IMR-90 (cell line): Measurements from ENCODE around the gene CDKL1. TPM values are rescaled to one million over a fixed set of nuclear protein-coding genes. Genes with fewer than 3 reads are reported as not detected.

Source experiments
- ATAC-seq: fragments of 200-7000 bp; cut with Tn5 transposase; 2 replicates; pipeline ENCODE4 v1.9.1; 2020; ENCODE audit warnings: low read depth, mild to moderate bottlenecking, moderate library complexity
- BruUV-seq: library from RNA; stranded (reverse); fragments of 400-500 nt; replicated peaks from 2 replicates; lab custom pipeline; 2021; lab: Mats Ljungman, UMichigan
- CTCF ChIA-PET: fragments of 300-600 bp; formaldehyde crosslinking; extraction: SDS; loops from one replicate; lab custom pipeline; 2021; ENCODE audit warnings: antibody characterized with exemption; lab: Yijun Ruan, JAX
- POLR2A ChIA-PET: fragments of 300-600 bp; sonication (Branson Sonifier 250); formaldehyde crosslinking; loops from one replicate; lab custom pipeline; 2022; ENCODE audit warnings: antibody characterized with exemption; ENCODE audit not compliant: unreplicated experiment; lab: Charles Lee
- DNase-seq: peaks from one replicate; pipeline ENCODE4 v3.0.0; 2013
- H2AFZ ChIP-seq: replicated peaks from 2 replicates; pipeline ENCODE3; 2013; ENCODE audit warnings: low read length, mild to moderate bottlenecking; ENCODE audit not compliant: poor library complexity
- H2AK5ac ChIP-seq: 2 replicates; pipeline ENCODE4 v1.6.1; 2013; ENCODE audit warnings: low read depth, low read length, inconsistent platforms
- H2AK9ac ChIP-seq: replicated peaks from 2 replicates; pipeline ENCODE3; 2013; ENCODE audit warnings: mild to moderate bottlenecking, low read depth, low read length, moderate library complexity; ENCODE audit not compliant: poor library complexity
- H2BK120ac ChIP-seq: 2 replicates; pipeline ENCODE4 v1.6.1; 2013; ENCODE audit warnings: low read depth, low read length, inconsistent platforms
- H2BK15ac ChIP-seq: 3 replicates; pipeline ENCODE4 v1.6.1; 2013; ENCODE audit warnings: low read depth, low read length, inconsistent platforms
- H2BK20ac ChIP-seq: 2 replicates; pipeline ENCODE4 v1.6.1; 2013; ENCODE audit warnings: low read depth, mild to moderate bottlenecking, inconsistent platforms, low read length, moderate library complexity
- H2BK5ac ChIP-seq: 2 replicates; pipeline ENCODE4 v1.6.1; 2013; ENCODE audit warnings: mild to moderate bottlenecking, low read depth, low read length, inconsistent platforms; ENCODE audit not compliant: poor library complexity, severe bottlenecking
- H3K14ac ChIP-seq: replicated peaks from 2 replicates; pipeline ENCODE4 v1.6.1; 2013; ENCODE audit warnings: low read depth, low read length, inconsistent platforms
- H3K18ac ChIP-seq: 2 replicates; pipeline ENCODE4 v1.6.1; 2013; ENCODE audit warnings: low read depth, low read length, control low read depth
- H3K23ac ChIP-seq: 2 replicates; pipeline ENCODE4 v1.6.1; 2013; ENCODE audit warnings: low read depth, low read length, inconsistent platforms
- H3K27ac ChIP-seq: 2 replicates; pipeline ENCODE4 v1.5.1; 2013; ENCODE audit warnings: mild to moderate bottlenecking, control low read depth, low read length; ENCODE audit not compliant: insufficient read depth
- H3K27me3 ChIP-seq: 2 replicates; pipeline ENCODE4 v1.6.1; 2013; ENCODE audit warnings: low read length; ENCODE audit not compliant: control insufficient read depth, insufficient read depth
- H3K36me3 ChIP-seq: 2 replicates; pipeline ENCODE4 v1.6.1; 2013; ENCODE audit warnings: low read length, mixed read lengths; ENCODE audit not compliant: control insufficient read depth, insufficient read depth
- H3K4ac ChIP-seq: 2 replicates; pipeline ENCODE4 v1.6.1; 2013; ENCODE audit warnings: low read depth, low read length, inconsistent platforms
- H3K4me1 ChIP-seq: 2 replicates; pipeline ENCODE4 v1.6.1; 2013; ENCODE audit warnings: low read length, mixed read lengths; ENCODE audit not compliant: control insufficient read depth, insufficient read depth
- H3K4me2 ChIP-seq: 2 replicates; pipeline ENCODE4 v1.6.1; 2013; ENCODE audit warnings: low read depth, mild to moderate bottlenecking, control low read depth, low read length, moderate library complexity
- H3K4me3 ChIP-seq: 2 replicates; pipeline ENCODE4 v1.5.1; 2013; ENCODE audit warnings: low read depth, mild to moderate bottlenecking, control low read depth, low read length, moderate library complexity; ENCODE audit not compliant: insufficient read depth
- H3K56ac ChIP-seq: 2 replicates; pipeline ENCODE4 v1.6.1; 2013; ENCODE audit warnings: low read length, inconsistent platforms; ENCODE audit not compliant: insufficient read depth; ENCODE audit errors: extremely low read depth
- H3K79me1 ChIP-seq, 2 experiments: 2 replicates each; pipeline ENCODE4 v1.6.1; 2013; ENCODE audit warnings: low read length in 2 of 2, inconsistent platforms in 1 of 2, low read depth in 1 of 2
- H3K9ac ChIP-seq: 2 replicates; pipeline ENCODE4 v1.6.1; 2013; ENCODE audit warnings: low read depth, low read length, control low read depth
- H3K9me1 ChIP-seq: 2 replicates; pipeline ENCODE4 v1.6.1; 2013; ENCODE audit warnings: low read length, inconsistent platforms; ENCODE audit not compliant: insufficient read depth
- H3K9me3 ChIP-seq: 2 replicates; pipeline ENCODE4 v1.6.1; 2013; ENCODE audit warnings: low read length; ENCODE audit not compliant: control insufficient read depth, insufficient read depth
- H4K20me1 ChIP-seq: 2 replicates; pipeline ENCODE4 v1.6.1; 2013; ENCODE audit warnings: low read length, inconsistent platforms; ENCODE audit not compliant: insufficient read depth
- H4K5ac ChIP-seq: 2 replicates; pipeline ENCODE4 v1.6.1; 2013; ENCODE audit warnings: mild to moderate bottlenecking, low read depth, low read length, control low read depth
- H4K8ac ChIP-seq, 2 experiments: 2 replicates each; pipeline ENCODE4 v1.6.1; 2013; ENCODE audit warnings: low read depth in 2 of 2, low read length in 2 of 2, control low read depth in 1 of 2, inconsistent platforms in 1 of 2
- H4K91ac ChIP-seq: 2 replicates; pipeline ENCODE4 v1.6.1; 2013; ENCODE audit warnings: low read depth, low read length, inconsistent platforms; ENCODE audit not compliant: insufficient read depth
- CEBPB ChIP-seq: IDR thresholded peaks from 2 replicates; pipeline ENCODE4 v1.6.1; 2012; ENCODE audit warnings: low read depth, low read length, improper control_type of control experiment
- CHD1 ChIP-seq: IDR thresholded peaks from 2 replicates; pipeline ENCODE4 v1.6.1; 2012; ENCODE audit warnings: low read depth, low read length, improper control_type of control experiment
- FOS ChIP-seq: fragments of 150-350 bp; IDR thresholded peaks from 2 replicates; pipeline ENCODE4 v1.6.1; 2016; ENCODE audit warnings: low read depth, low read length
- MAFK ChIP-seq: IDR thresholded peaks from 2 replicates; pipeline ENCODE4 v1.6.1; 2012; ENCODE audit warnings: low read depth, low read length, improper control_type of control experiment
- MXI1 ChIP-seq: IDR thresholded peaks from 2 replicates; pipeline ENCODE4 v1.6.1; 2012; ENCODE audit warnings: low read depth, mild to moderate bottlenecking, low read length, moderate library complexity, borderline replicate concordance
- RCOR1 ChIP-seq: IDR thresholded peaks from 2 replicates; pipeline ENCODE4 v1.6.1; 2012; ENCODE audit warnings: mild to moderate bottlenecking, low read length, improper control_type of control experiment; ENCODE audit not compliant: insufficient replicate concordance
- WGBS, 2 experiments: methylation state at CpG; one replicate each; pipeline versions ENCODE4 v1.1.5 to v1.1.7; 2013; ENCODE audit warnings: missing lambda C conversion rate in 2 of 2; ENCODE audit not compliant: insufficient read length in 1 of 2; ENCODE audit errors: extremely low coverage in 2 of 2; 5-methylcytosine and 5-hydroxymethylcytosine counted together
- dilution Hi-C: fragments of 300-500 bp; cut with HindIII; formaldehyde crosslinking; loops from one replicate; pipeline ENCODE4 v1.14.3; 2018; ENCODE audit warnings: low sequenced_read_pairs; ENCODE audit not compliant: unreplicated experiment
- in situ Hi-C: fragments of 300-500 bp; cut with MboI; formaldehyde crosslinking; loops from 3 replicates; pipeline ENCODE4 v1.14.3; 2019; ENCODE audit warnings: low sequenced_read_pairs, inconsistent platforms, mixed read lengths
- intact Hi-C: fragments of 100-400 bp; cut with micrococcal nuclease; formaldehyde crosslinking; loops from 2 replicates; pipeline ENCODE4 v1.10.0; 2022
- polyA plus RNA-seq, 3 experiments: library from polyadenylated mRNA; depleted of rRNA; stranded (reverse); fragments of >200 nt; gene quantifications; 2 replicates each; pipeline ENCODE4 v1.2.3, GENCODE V29; 2012; ENCODE audit warnings: low replicate concordance in 1 of 3
- total RNA-seq: library from RNA; depleted of rRNA; stranded (reverse); fragments of >200 nt; gene quantifications from 2 replicates; pipeline ENCODE4 v1.2.3, GENCODE V29; 2012

The CDKL1 gene
- total and polyA plus RNA-seq, 2 of the 4 experiments (the other 2 are of a cell fraction) = 1.9 to 3.8 TPM

DNA sequence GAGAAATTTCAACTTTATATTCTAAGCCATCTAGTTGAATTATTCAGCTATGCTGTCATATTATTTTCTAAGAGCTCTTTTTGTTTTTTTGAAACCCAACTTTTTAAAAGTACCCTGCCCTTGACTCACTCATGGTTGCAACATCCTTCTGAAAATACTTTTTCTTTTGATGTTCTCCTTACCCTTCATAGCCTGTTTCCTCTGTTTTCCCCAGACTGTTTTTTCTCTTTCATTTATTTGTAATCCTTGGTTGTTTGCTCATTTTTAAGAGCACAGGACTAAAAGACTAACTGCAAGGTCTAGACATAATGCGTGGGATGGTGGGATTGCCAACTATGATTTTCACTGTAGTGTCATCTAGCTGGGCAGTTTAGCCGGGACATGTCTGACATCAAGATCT lies 21.2 kb upstream of the CDKL1 start:
- H4K91ac ChIP-seq = no peak overlapping the region
- intact Hi-C loops = no loop called here
- H2AFZ ChIP-seq = no peak overlapping the region
- H3K18ac ChIP-seq = no peak overlapping the region
- dilution Hi-C loops = no loop called here
- H3K4ac ChIP-seq = no peak overlapping the region
- H3K9ac ChIP-seq = no peak overlapping the region
- H3K23ac ChIP-seq = no peak overlapping the region
- H2AK9ac ChIP-seq = no peak overlapping the region
- peak; percentile 27; the same call in 1 of the 2 replicates for ATAC-seq
- no peak overlapping the region for H2BK15ac ChIP-seq
- H4K8ac ChIP-seq = no peak overlapping the region
- H3K4me1 ChIP-seq = peaks cover 2% of the 10 kb centered on the region; the same call in 1 of the 2 replicates
- H3K4me3 ChIP-seq = no peak overlapping the region
- ChIA-PET CTCF (interaction anchor here (0.6 kb wide), 1 partner anchor 97 kb away, joined by 3 read pairs; no protein-coding TSS in a partner anchor), POLR2A (interaction anchor here (0.6 kb wide), 1 partner anchor 105 kb away, joined by 5 read pairs; no protein-coding TSS in a partner anchor)
- no peak overlapping the region for H3K4me2 ChIP-seq
- no peak overlapping the region for H2BK20ac ChIP-seq
- in situ Hi-C loops = no loop called here
- H3K9me3 ChIP-seq = no peaks in the 10 kb centered on the region
- no peaks in the 10 kb centered on the region for H4K20me1 ChIP-seq
- H3K27me3 ChIP-seq = no peaks in the 10 kb centered on the region
- peaks cover 20% of the 10 kb centered on the region for H3K36me3 ChIP-seq
- 100% methylated on average over 2 of the region's 2 CpGs; no CpG with 5 or more reads in 1 of the 2 experiments for WGBS, 2 experiments
- H3K9me1 ChIP-seq = peaks cover 3% of the 10 kb centered on the region; the same call in 1 of the 2 replicates
- peaks cover 0 to 6% of the 10 kb centered on the region in 2 experiments; a peak in 2 of 4 replicates for H3K79me1 ChIP-seq
- no peak overlapping the region for H2AK5ac ChIP-seq
- TF ChIP-seq FOS (no peak), MXI1 (no peak), MAFK (no peak), CEBPB (peak; percentile 77; the same call in 1 of the 2 replicates), RCOR1 (no peak), CHD1 (no peak)
- no peak overlapping the region for H2BK120ac ChIP-seq
- H2BK5ac ChIP-seq = no peak overlapping the region
- no peak overlapping the region for H3K14ac ChIP-seq
- peak overlapping the region; percentile 62; the same call in 1 of the 2 replicates for H3K27ac ChIP-seq
- no peak overlapping the region for H3K56ac ChIP-seq
- no TSS peak for BruUV-seq
- H4K5ac ChIP-seq = no peak overlapping the region
- DNase-seq = peak; percentile 22
